Hypothalamus (tissue), 51 donors: ENCODE measurements around the gene HOXA13.

Source experiments
- DNase-seq, 51 donors: peaks; one replicate each; lab custom pipeline; 2025; lab: John Stamatoyannopoulos, UW

The HOXA13 gene

DNA sequence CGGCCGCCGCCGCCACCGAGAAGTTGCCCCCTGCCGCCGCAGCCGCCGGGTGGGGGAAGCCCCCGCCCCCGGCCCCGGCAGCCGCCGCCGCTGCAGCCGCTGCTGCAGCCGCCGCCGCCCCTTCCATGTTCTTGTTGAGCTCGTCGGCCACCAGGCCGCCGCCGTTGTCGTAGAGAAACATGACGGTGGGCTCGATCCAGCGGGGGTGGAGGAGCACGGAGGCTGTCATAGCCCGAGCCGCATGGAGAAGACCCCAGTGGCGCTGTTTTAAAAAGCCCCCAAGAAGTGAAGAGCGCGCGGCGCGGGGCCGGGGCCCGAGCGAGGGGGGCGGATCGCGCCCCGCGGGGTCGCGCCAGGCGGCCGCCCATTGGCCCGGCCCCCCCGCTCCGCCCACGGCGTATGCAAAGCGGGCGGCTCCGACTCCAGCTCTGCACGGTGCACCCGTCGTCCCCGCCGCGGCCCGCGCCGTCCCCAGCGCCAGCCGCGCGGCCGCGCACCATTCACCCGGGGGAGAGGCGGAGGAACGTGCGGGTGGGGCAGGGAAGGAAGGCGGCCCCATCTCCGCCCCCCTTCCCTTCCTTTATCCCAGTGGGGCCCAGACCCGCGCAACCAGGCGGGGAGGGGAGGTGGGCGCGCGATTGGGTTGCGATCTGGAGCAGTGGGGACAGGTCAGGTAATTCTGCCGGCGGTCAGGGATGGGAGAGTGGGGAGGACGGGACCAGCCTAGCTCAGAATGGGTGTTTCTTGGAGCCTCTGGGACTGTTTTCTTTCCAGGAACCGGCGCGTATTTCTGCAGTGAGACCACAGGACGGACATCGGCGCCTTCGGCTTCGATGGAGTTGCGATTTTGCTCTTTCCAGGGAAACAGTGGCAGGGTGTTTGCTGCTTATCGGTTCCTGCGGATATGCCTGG is at the start of gene HOXA13:
HOXA13 (minus strand) TSS at position 243 of the 912 bp plus-strand sequence; CDS start at position 229, 14 bp downstream.
- no peak for DNase-seq

DNA sequence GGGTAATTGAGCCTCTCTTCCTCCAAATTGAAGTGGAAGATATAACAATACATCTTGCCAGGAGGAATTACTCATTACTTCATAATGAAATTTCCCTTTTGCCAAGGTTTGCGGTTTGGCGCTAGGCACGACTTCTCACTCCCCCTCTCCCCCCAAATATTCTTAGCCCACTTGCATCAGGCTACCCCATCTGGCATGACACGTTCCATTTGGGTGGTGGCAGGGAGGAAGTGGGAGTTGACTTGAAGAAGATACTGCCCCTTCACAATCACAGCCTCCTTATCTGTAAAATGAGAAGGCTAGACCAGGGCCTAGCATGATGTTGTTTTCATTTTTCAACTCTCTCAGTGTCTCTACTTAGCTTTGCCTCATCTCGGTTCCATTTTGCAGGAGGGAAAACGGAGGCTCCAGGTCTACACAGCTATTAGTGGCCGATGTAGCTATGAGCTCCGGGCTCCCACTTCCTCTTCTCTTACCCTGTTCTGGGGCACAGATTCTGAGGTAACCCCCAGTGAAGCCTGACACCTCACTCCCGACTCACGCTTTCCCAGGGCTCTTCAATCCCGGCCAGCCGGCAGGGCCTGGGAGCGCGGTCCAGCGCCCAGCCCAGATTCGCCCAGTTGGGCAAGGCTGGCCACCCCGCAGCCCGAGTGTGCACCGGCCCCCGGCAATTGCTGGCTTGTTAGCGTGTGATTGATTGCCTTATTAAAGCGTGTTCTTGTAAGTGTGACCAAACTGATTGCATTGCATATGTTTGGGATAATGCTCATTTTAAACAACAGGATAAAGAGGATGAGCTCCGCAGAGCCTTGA is 49.2 kb upstream of the HOXA13 start:
- no peak for DNase-seq

DNA sequence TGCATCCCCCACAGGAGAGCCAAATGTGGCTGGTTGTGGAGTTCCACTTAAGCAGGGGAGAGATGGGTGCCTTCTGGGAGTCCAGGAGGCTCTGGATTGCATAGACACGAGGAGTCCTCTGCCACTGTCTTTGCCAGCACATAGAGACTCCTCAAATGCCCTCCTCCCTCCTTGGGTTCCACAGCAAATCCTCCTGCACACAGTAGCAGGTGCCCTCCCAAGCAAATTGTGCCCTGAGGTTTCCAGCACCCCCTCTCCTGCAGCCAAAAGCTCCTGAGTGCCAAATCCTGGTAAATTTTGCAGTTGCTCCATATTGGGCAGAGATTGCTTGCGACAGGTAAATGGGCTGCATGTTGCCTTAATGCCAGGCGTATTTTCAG is 48.5 kb upstream of the HOXA13 start:
- DNase-seq: no peak

DNA sequence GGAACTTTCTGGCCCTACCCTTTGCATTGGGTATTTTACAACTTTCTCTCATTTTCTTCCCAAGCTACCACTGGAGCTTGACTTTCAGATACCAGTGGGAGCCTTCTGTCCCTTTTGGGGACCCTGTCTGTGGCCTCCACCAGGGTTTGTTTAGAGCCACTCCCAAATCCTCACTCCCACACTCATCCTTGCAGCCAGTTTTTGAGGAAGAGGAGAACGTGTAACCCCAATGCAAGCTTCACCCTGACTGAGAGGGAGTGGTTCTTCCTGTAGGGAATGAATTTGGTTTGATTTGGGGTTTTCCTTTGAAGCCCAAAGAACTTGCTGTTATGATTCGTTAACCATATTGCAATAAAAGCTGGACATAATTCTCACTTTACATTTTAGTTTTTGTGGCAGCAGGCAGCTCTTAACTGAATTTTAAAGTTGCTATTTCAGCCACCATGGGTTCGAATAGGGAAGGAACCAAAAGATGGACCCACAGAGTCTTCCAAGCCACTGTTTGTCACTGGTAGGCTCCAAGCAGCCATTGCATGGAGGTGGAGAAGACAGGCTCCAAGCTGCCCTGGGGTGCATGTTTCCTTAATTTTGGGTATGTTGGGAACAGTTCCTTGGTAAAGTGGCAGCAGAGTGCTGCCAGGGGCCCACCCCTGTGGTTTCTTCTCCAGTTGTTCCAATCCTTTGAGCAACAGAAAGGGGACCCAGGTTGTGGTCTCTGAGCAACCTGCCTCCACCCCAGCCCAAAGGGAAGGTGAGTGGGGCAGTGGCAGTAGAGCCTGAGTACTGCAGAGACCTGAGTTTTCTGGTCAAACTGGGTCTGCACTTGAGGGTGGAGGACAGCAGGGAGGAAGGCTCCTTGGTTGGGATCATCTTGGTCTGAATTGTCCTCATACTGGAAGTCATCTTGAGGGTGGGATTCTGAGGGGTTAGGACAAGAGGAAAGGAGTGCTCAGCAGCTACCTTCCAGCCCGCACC is 47.8 kb upstream of the HOXA13 start:
- DNase-seq: no peak

DNA sequence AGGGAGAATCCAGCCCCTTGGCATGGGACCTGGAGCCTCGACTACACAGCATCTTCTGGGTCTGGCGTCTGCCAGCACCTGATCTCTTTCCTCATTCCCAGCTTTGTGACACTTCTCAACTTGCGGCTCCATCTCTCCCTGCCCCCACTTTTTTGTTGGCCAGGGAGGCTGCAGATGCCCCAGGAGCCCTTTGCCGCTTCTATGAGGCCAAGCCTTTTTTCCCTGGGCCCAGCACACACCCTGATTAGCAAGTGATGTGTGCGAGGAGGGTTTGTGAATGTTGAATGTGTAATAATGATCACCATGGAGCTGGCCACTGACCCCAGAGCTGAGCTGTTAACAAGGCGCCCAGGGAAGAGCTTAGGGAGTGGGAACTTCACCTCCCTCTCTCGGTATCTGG is 47.1 kb upstream of the HOXA13 start:
- DNase-seq: no peak

DNA sequence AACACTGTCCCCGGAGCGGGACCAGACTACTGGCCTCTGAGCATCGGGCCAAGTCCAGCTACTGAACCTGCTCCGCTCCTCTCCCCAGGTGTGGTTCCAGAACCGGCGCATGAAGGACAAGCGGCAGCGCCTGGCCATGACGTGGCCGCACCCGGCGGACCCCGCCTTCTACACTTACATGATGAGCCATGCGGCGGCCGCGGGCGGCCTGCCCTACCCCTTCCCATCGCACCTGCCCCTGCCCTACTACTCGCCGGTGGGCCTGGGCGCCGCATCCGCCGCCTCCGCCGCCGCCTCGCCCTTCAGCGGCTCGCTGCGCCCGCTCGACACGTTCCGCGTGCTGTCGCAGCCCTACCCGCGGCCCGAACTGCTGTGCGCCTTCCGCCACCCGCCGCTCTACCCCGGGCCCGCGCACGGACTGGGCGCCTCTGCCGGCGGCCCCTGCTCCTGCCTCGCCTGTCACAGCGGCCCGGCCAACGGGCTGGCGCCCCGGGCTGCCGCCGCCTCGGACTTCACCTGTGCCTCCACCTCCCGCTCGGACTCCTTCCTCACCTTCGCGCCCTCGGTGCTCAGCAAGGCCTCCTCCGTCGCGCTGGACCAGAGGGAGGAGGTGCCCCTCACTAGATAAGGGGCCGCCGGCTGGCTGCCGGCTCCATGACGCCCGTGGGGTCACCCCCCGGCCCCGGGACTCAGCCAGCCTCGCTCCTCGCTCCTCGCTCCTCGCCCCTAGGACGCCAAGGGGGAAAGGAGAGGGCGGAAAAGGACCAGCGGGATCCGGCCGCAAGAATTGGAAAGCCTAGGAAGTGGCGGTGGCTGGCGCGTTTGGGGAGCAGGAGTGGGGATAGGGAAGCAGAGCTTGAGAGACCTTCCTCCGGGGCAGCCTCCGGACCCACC is 46.2 kb upstream of the HOXA13 start:
- DNase-seq: no peak

DNA sequence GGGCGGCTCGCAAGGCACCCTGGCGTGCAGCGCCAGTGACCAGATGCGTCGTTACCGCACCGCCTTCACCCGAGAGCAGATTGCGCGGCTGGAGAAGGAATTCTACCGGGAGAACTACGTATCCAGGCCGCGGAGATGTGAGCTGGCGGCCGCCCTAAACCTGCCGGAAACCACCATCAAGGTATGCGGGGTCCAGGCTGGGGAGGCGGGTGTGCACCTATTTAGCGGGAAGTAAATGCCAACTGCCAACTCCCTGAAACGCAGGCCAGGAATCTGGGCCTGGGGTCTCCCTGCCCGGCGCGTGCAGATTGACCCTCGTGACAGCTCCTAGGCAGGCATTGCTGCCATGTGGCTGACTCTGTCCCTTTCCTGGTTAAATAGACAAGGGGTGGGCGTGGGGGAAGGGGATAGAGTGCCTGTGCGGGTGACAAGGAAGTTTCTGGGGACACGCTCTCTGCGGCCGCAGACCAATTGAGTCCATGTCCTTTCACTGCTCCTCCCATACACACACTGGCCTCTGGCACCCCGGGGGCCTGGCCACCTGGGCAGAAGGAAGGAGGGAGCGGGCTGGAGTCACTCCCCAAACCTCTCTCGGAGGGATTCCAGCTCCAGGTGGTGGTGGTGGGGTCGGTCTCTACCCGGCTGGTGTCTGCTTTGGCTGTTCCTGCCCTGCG is 45.4 kb upstream of the HOXA13 start:
- no peak for DNase-seq

DNA sequence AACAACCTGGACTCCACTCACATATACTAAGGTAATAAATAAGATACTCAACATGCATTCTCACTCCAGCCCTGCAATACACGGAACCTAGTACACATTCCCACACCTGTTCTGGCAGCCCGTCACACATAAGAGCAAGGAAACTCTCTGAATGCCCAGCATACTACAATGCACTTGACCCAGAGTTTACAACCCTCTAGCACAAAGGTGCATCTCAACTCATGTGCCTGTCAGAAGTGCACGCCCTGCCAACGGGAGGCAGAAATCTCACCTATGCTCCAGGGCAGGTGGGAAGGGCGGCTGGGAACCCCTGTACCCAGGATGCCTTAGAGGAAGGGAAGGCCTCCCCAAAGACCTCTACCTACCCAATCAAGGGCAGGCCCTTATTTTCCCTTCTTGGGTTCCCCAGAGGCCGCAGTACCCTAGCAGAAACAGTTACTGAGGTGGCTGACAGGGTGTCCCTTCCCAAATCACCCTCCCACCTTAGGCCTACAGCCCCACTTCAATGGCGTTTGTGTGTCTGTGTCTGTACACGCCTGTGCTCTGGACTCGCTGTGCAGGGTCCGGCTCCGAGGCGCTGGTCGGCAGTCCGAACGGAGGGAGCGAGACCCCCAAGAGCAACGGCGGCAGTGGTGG is 44.7 kb upstream of the HOXA13 start:
- DNase-seq: no peak

DNA sequence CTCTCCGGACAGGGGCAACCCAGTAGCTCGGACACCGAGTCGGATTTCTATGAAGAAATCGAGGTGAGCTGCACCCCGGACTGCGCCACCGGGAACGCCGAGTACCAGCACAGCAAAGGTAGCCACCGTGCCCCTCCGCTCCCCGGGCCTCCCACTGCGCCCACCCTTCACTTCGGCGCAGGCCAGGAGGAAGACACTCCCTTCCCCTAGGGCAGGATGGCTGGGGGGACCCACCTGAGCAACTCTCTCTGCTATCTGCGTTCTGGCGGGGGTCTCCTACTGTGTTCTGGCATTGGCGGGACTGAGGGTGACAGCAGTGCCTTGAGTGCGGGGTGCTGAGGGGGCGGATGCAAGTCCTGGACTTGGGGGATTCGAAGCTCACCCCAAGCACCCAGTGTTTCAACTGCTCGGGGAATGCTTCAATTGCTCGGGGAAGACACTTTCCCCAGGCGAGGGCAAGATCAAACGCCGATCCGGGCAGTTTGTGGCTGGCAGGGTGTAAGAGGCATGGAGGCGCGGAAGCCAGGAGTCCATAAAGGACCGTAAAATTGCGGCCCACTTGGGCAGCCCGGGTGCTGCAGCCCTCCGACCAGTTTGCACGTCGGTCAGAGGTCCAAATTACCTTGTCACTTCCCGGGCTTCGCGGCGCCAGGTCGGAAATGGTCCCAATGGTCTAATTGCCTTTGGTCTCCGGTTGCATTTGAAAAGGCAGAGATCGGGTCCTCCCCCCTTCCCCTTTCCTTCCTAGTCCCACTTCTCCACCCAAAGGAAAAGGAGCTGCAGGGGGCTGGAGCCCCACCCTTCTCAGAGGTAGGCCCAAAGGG is 43.7 kb upstream of the HOXA13 start:
- DNase-seq: no peak

DNA sequence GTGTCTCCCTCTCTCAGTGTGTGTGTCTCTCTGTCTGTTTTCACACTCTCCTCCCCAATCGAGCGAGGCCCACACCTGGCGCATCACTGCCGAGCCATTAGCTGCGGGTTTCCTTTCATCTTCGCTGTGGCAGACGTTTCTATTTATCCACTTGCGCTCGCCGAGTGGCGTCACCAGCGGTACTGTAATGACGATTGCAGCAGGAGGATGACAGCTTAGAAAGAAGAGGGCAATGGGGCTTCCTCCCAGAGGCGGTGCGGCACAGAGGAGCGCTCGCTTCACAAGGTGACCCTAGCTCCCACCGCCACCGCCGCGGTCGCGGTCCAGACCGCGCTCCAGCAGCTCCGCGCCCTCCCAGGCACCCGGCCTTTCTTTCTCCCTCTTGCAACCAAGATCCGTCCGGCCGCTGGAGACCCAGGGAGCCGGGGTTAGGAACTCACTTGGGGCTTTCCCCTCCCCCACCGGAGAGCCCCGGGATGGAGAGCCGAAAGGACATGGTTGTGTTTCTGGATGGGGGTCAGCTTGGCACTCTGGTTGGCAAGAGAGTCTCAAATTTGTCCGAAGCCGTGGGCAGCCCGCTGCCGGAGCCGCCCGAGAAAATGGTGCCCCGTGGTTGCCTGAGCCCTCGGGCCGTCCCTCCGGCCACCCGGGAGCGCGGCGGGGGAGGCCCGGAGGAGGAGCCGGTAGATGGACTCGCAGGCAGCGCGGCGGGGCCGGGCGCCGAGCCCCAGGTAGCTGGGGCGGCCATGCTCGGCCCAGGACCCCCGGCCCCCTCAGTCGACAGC is 42.9 kb upstream of the HOXA13 start, which contains the start of gene EVX1:
EVX1 (plus strand) TSS at position 248 of the 785 bp plus-strand sequence; CDS start at position 477, 229 bp downstream.
- no peak for DNase-seq

DNA sequence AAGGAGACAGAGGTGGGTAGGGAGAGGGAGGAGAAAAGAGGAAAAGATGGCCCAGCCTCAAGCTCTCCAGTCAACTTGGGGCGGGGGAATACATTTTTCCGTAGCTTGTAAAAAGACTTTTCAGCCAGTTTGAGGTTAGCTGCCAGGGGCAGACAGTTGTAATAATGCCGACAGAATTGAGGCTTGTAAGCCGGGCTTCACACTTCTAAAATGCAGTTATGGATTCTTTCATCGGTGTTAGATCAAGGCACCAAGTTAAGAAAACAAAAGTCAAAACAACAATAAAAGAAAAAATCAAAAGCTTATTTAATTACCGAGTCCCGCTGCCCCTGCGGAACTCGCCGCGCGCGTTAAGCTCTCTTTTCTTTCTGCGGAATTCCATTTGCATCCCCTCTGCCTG is 42.3 kb upstream of the HOXA13 start:
- DNase-seq: no peak

DNA sequence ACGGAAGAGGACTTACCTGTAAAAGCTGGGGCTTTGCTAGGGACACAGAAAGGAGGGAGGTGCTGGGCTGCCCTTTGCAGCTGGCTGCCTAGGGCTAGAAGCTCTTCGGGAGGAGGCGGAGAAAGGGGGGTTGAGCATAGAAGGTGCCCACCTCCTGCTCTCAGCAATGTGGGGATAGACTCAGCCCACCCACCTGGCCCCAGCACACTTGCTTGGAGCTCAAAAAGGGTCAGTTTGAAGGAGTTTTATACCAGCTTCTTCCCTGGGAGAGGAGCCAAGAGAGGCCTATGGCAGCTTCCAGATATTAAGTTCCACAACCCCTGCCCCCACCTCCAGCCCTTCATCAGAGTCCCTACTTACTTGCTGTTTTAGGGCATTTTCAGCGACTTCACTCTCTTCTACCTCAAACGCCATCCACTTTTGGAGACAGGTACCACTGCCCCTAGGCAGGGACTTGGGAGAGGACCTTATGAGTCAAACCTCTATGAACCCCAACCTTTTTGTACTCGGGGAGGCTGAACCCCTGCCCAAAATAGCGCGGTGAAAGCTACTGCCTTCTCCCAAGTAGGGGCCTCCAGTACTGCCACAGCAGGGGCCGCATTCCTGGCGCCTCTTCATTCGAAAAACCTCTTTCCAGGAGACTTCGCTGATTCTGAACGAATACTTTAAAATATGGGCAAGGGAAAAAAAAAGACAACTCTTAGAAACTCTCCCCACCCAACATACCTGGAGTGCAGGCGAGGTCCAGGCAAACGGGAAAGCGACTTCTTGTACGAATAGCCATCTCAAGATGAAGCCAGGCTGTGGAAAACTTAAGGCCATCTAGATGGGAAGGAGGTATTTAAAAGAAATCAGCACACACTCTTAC is 41.5 kb upstream of the HOXA13 start:
- no peak for DNase-seq

DNA sequence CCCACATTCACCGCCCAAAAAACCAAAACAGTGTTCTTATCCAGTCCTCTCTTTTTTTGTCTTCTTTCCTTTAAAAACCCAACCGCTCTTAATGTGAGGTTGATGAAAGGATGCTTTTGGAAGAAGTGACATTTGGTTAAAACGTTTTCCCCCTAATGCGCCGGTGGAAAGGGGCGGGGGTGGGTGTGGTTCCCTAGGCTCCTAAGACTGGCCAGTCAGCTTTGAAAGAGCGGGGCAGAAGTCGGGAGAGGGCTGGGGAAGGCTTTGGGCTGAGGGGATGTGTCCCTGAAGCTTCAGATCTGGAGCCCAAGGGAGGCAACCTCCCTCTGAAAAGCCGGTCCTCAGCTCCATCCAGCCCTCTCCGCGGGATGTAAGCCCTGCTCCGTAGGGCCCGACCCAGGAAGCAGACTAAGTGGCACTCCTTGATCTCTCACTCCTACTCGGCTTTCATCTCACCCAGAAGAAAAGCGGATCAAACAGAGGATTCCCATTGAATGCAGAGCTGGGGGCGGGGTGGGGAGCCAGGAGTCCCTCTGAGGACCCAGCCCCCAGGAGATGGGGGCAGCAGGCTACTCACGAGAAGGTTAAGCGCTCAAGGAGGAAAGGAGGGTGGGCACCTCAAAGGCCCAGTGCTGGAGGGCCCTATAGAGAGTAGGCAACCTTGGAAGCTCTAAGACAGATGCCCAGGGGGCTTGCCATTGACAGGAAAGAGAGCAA is 40.3 kb upstream of the HOXA13 start:
- DNase-seq: no peak

DNA sequence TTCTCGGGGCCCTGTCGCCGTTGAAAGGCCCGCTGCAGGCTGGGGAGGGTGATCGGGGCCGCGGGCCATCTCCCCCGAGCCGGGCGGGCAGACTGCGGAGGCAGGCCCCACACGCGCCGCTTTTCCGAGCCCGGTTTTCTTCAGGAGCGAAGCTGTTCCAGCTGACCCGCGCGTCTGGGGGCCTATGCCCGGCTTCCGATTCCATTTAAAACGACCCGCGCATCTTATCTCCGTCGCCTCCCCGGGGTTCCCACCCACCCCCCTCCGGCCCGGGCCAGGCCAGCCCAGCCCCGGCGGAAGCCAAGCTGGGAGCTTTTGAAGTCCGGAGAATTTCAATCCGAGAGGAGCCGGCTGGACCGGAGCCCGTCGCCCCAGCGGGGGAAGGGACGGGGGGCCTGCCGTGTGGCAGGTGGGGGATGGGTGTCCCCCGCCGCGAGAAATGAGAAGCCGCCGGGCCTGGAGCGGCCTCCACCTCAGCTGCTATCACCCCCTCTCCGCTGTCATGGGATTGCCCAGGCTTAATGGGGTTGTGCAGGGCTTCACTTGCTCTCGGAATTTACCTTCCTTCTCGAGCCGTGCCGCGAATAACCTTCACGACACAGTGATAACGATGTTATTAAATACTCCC is 39.6 kb upstream of the HOXA13 start:
- DNase-seq: no peak
